ENCODE results near the gene GAL3ST2.

DNA sequence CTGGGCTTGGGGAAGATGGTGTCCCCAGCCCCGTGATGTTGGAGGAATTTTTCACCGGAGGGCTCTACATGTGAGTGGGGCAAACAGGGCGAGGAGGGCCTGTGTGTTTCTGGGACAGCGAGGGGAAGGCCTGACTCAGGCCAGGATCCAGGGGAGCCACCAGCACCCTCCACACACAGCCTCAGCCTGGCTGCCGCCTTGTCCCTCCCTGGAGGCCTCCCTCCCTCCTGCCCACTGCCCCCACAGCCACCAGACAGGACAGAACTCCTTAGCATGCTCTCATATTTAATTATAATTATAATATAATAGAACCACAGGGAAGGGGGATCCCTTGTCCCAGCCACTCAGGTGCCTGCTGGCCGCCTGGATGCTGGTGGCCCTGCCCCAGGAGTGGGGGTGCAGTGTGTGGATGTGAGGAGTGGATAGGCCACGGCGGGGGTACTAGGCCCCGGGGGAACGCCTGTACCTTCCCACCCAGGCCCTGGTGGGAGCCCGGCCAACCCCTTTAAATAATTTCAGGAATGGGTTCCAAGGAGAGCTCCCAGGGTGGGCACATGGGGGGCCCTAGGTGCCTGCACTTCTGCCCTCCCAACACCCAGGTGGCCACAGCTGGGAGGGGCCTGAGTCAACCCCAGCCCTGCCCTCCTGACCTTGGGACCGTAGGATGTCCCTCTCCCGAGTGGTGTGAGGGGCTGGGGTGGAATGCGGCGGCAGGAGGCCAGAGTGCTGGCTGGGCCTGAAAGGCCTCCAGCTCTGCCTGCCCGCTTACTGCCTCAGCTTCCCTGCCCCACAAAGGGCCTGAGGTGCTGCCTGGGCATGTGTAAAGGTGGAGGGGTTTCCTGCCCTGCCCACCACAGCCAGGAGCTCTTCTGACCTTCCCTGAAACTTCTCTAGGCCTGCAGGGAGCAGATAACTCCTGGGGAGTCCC, 73.3 kb downstream of the GAL3ST2 start:
- TF ChIP-seq, protein P1, sequence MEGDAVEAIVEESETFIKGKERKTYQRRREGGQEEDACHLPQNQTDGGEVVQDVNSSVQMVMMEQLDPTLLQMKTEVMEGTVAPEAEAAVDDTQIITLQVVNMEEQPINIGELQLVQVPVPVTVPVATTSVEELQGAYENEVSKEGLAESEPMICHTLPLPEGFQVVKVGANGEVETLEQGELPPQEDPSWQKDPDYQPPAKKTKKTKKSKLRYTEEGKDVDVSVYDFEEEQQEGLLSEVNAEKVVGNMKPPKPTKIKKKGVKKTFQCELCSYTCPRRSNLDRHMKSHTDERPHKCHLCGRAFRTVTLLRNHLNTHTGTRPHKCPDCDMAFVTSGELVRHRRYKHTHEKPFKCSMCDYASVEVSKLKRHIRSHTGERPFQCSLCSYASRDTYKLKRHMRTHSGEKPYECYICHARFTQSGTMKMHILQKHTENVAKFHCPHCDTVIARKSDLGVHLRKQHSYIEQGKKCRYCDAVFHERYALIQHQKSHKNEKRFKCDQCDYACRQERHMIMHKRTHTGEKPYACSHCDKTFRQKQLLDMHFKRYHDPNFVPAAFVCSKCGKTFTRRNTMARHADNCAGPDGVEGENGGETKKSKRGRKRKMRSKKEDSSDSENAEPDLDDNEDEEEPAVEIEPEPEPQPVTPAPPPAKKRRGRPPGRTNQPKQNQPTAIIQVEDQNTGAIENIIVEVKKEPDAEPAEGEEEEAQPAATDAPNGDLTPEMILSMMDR (IDR thresholded peaks at IDR 0.05): no peak
- no peak for TF ChIP-seq POLR2AphosphoS5 (IDR thresholded peaks at IDR 0.05; ENCODE audit: low read depth, low read length)
- TF ChIP-seq RXRA (IDR thresholded peaks at IDR 0.05; ENCODE audit: borderline replicate concordance, low read depth): no peak
- no peak for TF ChIP-seq EP300 (IDR thresholded peaks at IDR 0.05; ENCODE audit: borderline replicate concordance in 1 of 2, low read depth in 1 of 2, low read length in 1 of 2)
- TF ChIP-seq, protein P2, sequence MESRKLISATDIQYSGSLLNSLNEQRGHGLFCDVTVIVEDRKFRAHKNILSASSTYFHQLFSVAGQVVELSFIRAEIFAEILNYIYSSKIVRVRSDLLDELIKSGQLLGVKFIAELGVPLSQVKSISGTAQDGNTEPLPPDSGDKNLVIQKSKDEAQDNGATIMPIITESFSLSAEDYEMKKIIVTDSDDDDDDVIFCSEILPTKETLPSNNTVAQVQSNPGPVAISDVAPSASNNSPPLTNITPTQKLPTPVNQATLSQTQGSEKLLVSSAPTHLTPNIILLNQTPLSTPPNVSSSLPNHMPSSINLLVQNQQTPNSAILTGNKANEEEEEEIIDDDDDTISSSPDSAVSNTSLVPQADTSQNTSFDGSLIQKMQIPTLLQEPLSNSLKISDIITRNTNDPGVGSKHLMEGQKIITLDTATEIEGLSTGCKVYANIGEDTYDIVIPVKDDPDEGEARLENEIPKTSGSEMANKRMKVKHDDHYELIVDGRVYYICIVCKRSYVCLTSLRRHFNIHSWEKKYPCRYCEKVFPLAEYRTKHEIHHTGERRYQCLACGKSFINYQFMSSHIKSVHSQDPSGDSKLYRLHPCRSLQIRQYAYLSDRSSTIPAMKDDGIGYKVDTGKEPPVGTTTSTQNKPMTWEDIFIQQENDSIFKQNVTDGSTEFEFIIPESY (IDR thresholded peaks at IDR 0.05; ENCODE audit: borderline replicate concordance, low read depth): no peak
- TF ChIP-seq JUND (IDR thresholded peaks at IDR 0.05): no peak
- TF ChIP-seq, protein P3, sequence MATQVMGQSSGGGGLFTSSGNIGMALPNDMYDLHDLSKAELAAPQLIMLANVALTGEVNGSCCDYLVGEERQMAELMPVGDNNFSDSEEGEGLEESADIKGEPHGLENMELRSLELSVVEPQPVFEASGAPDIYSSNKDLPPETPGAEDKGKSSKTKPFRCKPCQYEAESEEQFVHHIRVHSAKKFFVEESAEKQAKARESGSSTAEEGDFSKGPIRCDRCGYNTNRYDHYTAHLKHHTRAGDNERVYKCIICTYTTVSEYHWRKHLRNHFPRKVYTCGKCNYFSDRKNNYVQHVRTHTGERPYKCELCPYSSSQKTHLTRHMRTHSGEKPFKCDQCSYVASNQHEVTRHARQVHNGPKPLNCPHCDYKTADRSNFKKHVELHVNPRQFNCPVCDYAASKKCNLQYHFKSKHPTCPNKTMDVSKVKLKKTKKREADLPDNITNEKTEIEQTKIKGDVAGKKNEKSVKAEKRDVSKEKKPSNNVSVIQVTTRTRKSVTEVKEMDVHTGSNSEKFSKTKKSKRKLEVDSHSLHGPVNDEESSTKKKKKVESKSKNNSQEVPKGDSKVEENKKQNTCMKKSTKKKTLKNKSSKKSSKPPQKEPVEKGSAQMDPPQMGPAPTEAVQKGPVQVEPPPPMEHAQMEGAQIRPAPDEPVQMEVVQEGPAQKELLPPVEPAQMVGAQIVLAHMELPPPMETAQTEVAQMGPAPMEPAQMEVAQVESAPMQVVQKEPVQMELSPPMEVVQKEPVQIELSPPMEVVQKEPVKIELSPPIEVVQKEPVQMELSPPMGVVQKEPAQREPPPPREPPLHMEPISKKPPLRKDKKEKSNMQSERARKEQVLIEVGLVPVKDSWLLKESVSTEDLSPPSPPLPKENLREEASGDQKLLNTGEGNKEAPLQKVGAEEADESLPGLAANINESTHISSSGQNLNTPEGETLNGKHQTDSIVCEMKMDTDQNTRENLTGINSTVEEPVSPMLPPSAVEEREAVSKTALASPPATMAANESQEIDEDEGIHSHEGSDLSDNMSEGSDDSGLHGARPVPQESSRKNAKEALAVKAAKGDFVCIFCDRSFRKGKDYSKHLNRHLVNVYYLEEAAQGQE (IDR thresholded peaks at IDR 0.05; ENCODE audit: low read depth, low read length): no peak
- TF ChIP-seq NFIC (IDR thresholded peaks at IDR 0.05; ENCODE audit: borderline replicate concordance): no peak
- TF ChIP-seq ELF1 (IDR thresholded peaks at IDR 0.05): no peak
- TF ChIP-seq, protein P4, sequence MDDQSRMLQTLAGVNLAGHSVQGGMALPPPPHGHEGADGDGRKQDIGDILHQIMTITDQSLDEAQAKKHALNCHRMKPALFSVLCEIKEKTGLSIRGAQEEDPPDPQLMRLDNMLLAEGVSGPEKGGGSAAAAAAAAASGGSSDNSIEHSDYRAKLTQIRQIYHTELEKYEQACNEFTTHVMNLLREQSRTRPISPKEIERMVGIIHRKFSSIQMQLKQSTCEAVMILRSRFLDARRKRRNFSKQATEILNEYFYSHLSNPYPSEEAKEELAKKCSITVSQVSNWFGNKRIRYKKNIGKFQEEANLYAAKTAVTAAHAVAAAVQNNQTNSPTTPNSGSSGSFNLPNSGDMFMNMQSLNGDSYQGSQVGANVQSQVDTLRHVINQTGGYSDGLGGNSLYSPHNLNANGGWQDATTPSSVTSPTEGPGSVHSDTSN (IDR thresholded peaks at IDR 0.05): no peak
